ENCODE results near the gene HS6ST2. TPM values are rescaled to one million over a fixed set of nuclear protein-coding genes. Genes with fewer than 3 reads are reported as not detected.

HS6ST2 gene
- total RNA-seq, 1 experiment from 2014 or later: 7.4 TPM

GRCh38 chrX:132602701-132603100, 355.7 kb downstream of the HS6ST2 start:
- H3K27ac ChIP-seq (ENCODE audit: low read length): no peak overlapping the region
- H3K4me3 ChIP-seq (ENCODE audit: low read length): no peak overlapping the region
- no peaks in the 10 kb centered on the region for H3K4me1 ChIP-seq (ENCODE audit: insufficient read depth, low read length)
- no peaks in the 10 kb centered on the region for H3F3A ChIP-seq (ENCODE audit: low read length, unreplicated experiment)
- no peaks in the 10 kb centered on the region for H3K36me3 ChIP-seq (ENCODE audit: low read depth, low read length)
- no peak for TF ChIP-seq CTCF (conservative IDR thresholded peaks at IDR 0.05; ENCODE audit: low read depth, low read length)
- no peak for TF ChIP-seq EZH2phosphoT487 (IDR thresholded peaks at IDR 0.05; ENCODE audit: borderline replicate concordance, low read length)
- no peak for TF ChIP-seq EZH2 (IDR thresholded peaks at IDR 0.05; ENCODE audit: low read length, unreplicated experiment)
- CTCF ChIA-PET: no interaction called here
- H3K27me3 ChIP-seq (ENCODE audit: low read length): no peaks in the 10 kb centered on the region
- H3K9me2 ChIP-seq (replicated peaks; ENCODE audit: low read length): no peaks in the 10 kb centered on the region
- no peak overlapping the region for H3K4me2 ChIP-seq (ENCODE audit: low read length)
- no peak for DNase-seq
- POLR2A ChIA-PET (ENCODE audit: unreplicated experiment): no interaction called here
- no peak overlapping the region for H2AFZ ChIP-seq (ENCODE audit: low read length)
- no TSS peak for BruUV-seq (replicated peaks)
- intact Hi-C loops (cut with micrococcal nuclease): no loop called here
- no peak for ATAC-seq
- H3K79me2 ChIP-seq (ENCODE audit: low read length): no peaks in the 10 kb centered on the region
- no peak overlapping the region for H3K9ac ChIP-seq (ENCODE audit: low read length)
- H3K9me3 ChIP-seq (ENCODE audit: low read length): no peaks in the 10 kb centered on the region
- no peaks in the 10 kb centered on the region for H4K20me1 ChIP-seq (ENCODE audit: low read length)

- no peak overlapping the region for H3K4me3 ChIP-seq (ENCODE audit: low read length)
- no peaks in the 10 kb centered on the region for H3F3A ChIP-seq (ENCODE audit: low read length, unreplicated experiment)
- ATAC-seq (no peak), DNase-seq (no peak)
- no peak overlapping the region for H3K4me2 ChIP-seq (ENCODE audit: low read length)
- H3K27me3 ChIP-seq (ENCODE audit: low read length): no peaks in the 10 kb centered on the region
- intact Hi-C loops (cut with micrococcal nuclease): no loop called here
- no peaks in the 10 kb centered on the region for H3K36me3 ChIP-seq (ENCODE audit: low read depth, low read length)
- no peaks in the 10 kb centered on the region for H3K9me2 ChIP-seq (replicated peaks; ENCODE audit: low read length)
- H3K4me1 ChIP-seq (ENCODE audit: insufficient read depth, low read length): peaks cover 10% of the 10 kb centered on the region
- no peak for TF ChIP-seq CTCF (conservative IDR thresholded peaks at IDR 0.05; ENCODE audit: low read depth, low read length)
- no peak for TF ChIP-seq EZH2phosphoT487 (IDR thresholded peaks at IDR 0.05; ENCODE audit: borderline replicate concordance, low read length)
- no peak for TF ChIP-seq EZH2 (IDR thresholded peaks at IDR 0.05; ENCODE audit: low read length, unreplicated experiment)
- H3K27ac ChIP-seq (ENCODE audit: low read length): no peak overlapping the region
- no peaks in the 10 kb centered on the region for H3K79me2 ChIP-seq (ENCODE audit: low read length)
- H4K20me1 ChIP-seq (ENCODE audit: low read length): no peaks in the 10 kb centered on the region
- no TSS peak for BruUV-seq (replicated peaks)
- no peak overlapping the region for H3K9ac ChIP-seq (ENCODE audit: low read length)
- no peak overlapping the region for H2AFZ ChIP-seq (ENCODE audit: low read length)
- H3K9me3 ChIP-seq (ENCODE audit: low read length): no peaks in the 10 kb centered on the region
- ChIA-PET POLR2A (ENCODE audit: unreplicated experiment) (no interaction called here), CTCF (no interaction called here)
Measured at GRCh38 chrX:132594999-132595398, 363.4 kb downstream of the HS6ST2 start.

GRCh38 chrX:132594129-132594528, 364.3 kb downstream of the HS6ST2 start:
- ChIA-PET POLR2A (ENCODE audit: unreplicated experiment) (no interaction called here), CTCF (interaction anchor here (0.6 kb wide), 1 partner anchor 21 kb away, joined by 3 read pairs; no protein-coding TSS in a partner anchor)
- TF ChIP-seq EZH2 (IDR thresholded peaks at IDR 0.05; ENCODE audit: low read length, unreplicated experiment): no peak
- no peak for TF ChIP-seq EZH2phosphoT487 (IDR thresholded peaks at IDR 0.05; ENCODE audit: borderline replicate concordance, low read length)
- no peak for TF ChIP-seq CTCF (conservative IDR thresholded peaks at IDR 0.05; ENCODE audit: low read depth, low read length)
- no peaks in the 10 kb centered on the region for H4K20me1 ChIP-seq (ENCODE audit: low read length)
- no TSS peak for BruUV-seq (replicated peaks)
- no peaks in the 10 kb centered on the region for H3K9me3 ChIP-seq (ENCODE audit: low read length)
- H3K79me2 ChIP-seq (ENCODE audit: low read length): no peaks in the 10 kb centered on the region
- H2AFZ ChIP-seq (ENCODE audit: low read length): no peak overlapping the region
- ATAC-seq: peak; percentile 38; the same call in 1 of the 2 replicates
- no peak overlapping the region for H3K4me3 ChIP-seq (ENCODE audit: low read length)
- no peaks in the 10 kb centered on the region for H3K9me2 ChIP-seq (replicated peaks; ENCODE audit: low read length)
- no peak overlapping the region for H3K9ac ChIP-seq (ENCODE audit: low read length)
- intact Hi-C loops (cut with micrococcal nuclease): no loop called here
- no peak overlapping the region for H3K27ac ChIP-seq (ENCODE audit: low read length)
- H3K27me3 ChIP-seq (ENCODE audit: low read length): no peaks in the 10 kb centered on the region
- DNase-seq: peak; percentile 61
- no peaks in the 10 kb centered on the region for H3F3A ChIP-seq (ENCODE audit: low read length, unreplicated experiment)
- peak overlapping the region; percentile 11; the same call in 1 of the 2 replicates for H3K4me2 ChIP-seq (ENCODE audit: low read length)
- no peaks in the 10 kb centered on the region for H3K36me3 ChIP-seq (ENCODE audit: low read depth, low read length)
- H3K4me1 ChIP-seq (ENCODE audit: insufficient read depth, low read length): peaks cover 10% of the 10 kb centered on the region
